Measurements from ENCODE around the gene ING2.
"Not testable (repeated sequence)": the region's sequence is repeated elsewhere in the genome, so short reads cannot be mapped to it uniquely, and the experiment has no call there.

- not testable (repeated sequence) for TF ChIP-seq CTCF (IDR thresholded peaks at IDR 0.05; ENCODE audit: low read depth, low read length); EZH2phosphoT487 (IDR thresholded peaks at IDR 0.05; ENCODE audit: low read depth)
These were observed 22.3 kb upstream of the ING2 start for GRCh38 chr4:183482515-183483095.

Measured in OCI-LY3 (cell line).